K562 (cell line): ENCODE results near the gene DAPK1. TPM values are rescaled to one million over a fixed set of nuclear protein-coding genes. Genes with fewer than 3 reads are reported as not detected.

Experiments
- CHD1 ChIP-seq: fragments of 200-600 bp; sonication (generic); IDR thresholded peaks from one replicate; pipeline ENCODE4 v1.6.1; 2012; ENCODE audit warnings: mild to moderate bottlenecking, moderate library complexity, low read length, inconsistent platforms
- HDAC1 ChIP-seq, 2 experiments: fragments of 450-650 bp; IDR thresholded peaks; 2 replicates each; pipeline ENCODE4 v1.6.1; 2016 to 2017; ENCODE audit warnings: inconsistent platforms in 1 of 2, mild to moderate bottlenecking in 1 of 2, moderate library complexity in 1 of 2
- HNRNPK ChIP-seq: fragments of 200-400 bp; formaldehyde crosslinking; IDR thresholded peaks from one replicate; pipeline ENCODE4 v1.6.1; 2018; ENCODE audit warnings: mild to moderate bottlenecking, low read depth, low read length; ENCODE audit not compliant: poor library complexity, severe bottlenecking
- KLF10 ChIP-seq: fragments of 250-450 bp; sonication (Bioruptor Pico); IDR thresholded peaks from 2 replicates; pipeline ENCODE4 v1.6.1; 2021; ENCODE audit warnings: matching md5 sums
- MCM7 ChIP-seq, 2 experiments: fragments of 450-650 bp; IDR thresholded peaks; 2 replicates each; pipeline ENCODE4 v1.6.1; 2016 to 2018
- MECOM ChIP-seq: fragments of 250-450 bp; sonication (Bioruptor Pico); IDR thresholded peaks from 2 replicates; pipeline ENCODE4 v1.8.0; 2022; ENCODE audit warnings: inconsistent platforms
- NEUROD1 ChIP-seq: fragments of 150-350 bp; IDR thresholded peaks from 2 replicates; pipeline ENCODE4 v1.6.1; 2014; ENCODE audit warnings: borderline replicate concordance, low read length, low read depth; ENCODE audit not compliant: partially characterized antibody
- NFATC3 ChIP-seq: fragments of 450-650 bp; IDR thresholded peaks from 2 replicates; pipeline ENCODE4 v1.6.1; 2017; ENCODE audit warnings: mild to moderate bottlenecking
- NR2C1 ChIP-seq, 2 experiments: fragments of 450-650 bp; IDR thresholded peaks; 2 replicates each; pipeline ENCODE4 v1.6.1; 2017; ENCODE audit warnings: mild to moderate bottlenecking in 2 of 2, antibody characterized with exemption in 1 of 2, inconsistent platforms in 1 of 2, missing compliant biosample characterization in 1 of 2, missing genetic modification characterization in 1 of 2
- PPARD ChIP-seq: fragments of 250-450 bp; sonication (Bioruptor Pico); IDR thresholded peaks from 2 replicates; pipeline ENCODE4 v1.8.0; 2022; ENCODE audit warnings: inconsistent platforms, mild to moderate bottlenecking, moderate library complexity
- SMAD3 ChIP-seq: fragments of 450-650 bp; formaldehyde crosslinking; conservative IDR thresholded peaks from 2 replicates; pipeline ENCODE4 v1.4.0; 2020; ENCODE audit warnings: mild to moderate bottlenecking
- SP2 ChIP-seq: IDR thresholded peaks from 2 replicates; pipeline ENCODE4 v1.6.1; 2011; ENCODE audit warnings: mild to moderate bottlenecking, low read depth, low read length, moderate library complexity; ENCODE audit not compliant: poor library complexity, severe bottlenecking; ENCODE audit errors: extremely low read depth
- SRSF3 ChIP-seq: fragments of 200-400 bp; formaldehyde crosslinking; IDR thresholded peaks from 2 replicates; pipeline ENCODE4 v1.6.1; 2016; ENCODE audit warnings: mild to moderate bottlenecking, low read length, moderate library complexity; ENCODE audit not compliant: insufficient read depth
- XRCC4 ChIP-seq: IDR thresholded peaks from one replicate; pipeline ENCODE4 v1.6.1; 2011; ENCODE audit not compliant: insufficient read depth, insufficient read length; ENCODE audit errors: extremely low read depth
- YBX1 ChIP-seq: fragments of 450-650 bp; IDR thresholded peaks from 2 replicates; pipeline ENCODE4 v1.7.1; 2016; ENCODE audit warnings: mild to moderate bottlenecking
- YY1 ChIP-seq, 3 experiments: IDR thresholded peaks; 2 replicates each; pipeline ENCODE4 v1.6.1; 2011; ENCODE audit warnings: low read length in 2 of 3, mild to moderate bottlenecking in 2 of 3, moderate library complexity in 2 of 3, borderline replicate concordance in 1 of 3, control low read depth in 1 of 3, low read depth in 1 of 3; ENCODE audit not compliant: insufficient read depth in 3 of 3, insufficient replicate concordance in 2 of 3, control insufficient read depth in 1 of 3, insufficient read length in 1 of 3; ENCODE audit errors: extremely low read depth in 1 of 3
- ZBTB7A ChIP-seq: IDR thresholded peaks from 2 replicates; pipeline ENCODE4 v1.6.1; 2011; ENCODE audit warnings: low read depth, mild to moderate bottlenecking, low read length, moderate library complexity, borderline replicate concordance; ENCODE audit not compliant: control insufficient read depth
- ZNF134 ChIP-seq: fragments of 250-450 bp; sonication (Bioruptor Pico); conservative IDR thresholded peaks from 2 replicates; pipeline ENCODE4 v1.4.0; 2020
- ZNF23 ChIP-seq: fragments of 250-450 bp; sonication (Bioruptor Pico); IDR thresholded peaks from 2 replicates; pipeline ENCODE4 v1.4.0; 2020; ENCODE audit warnings: mild to moderate bottlenecking
- ZNF354B ChIP-seq: fragments of 250-450 bp; sonication (Bioruptor Pico); IDR thresholded peaks from 2 replicates; pipeline ENCODE4 v1.4.0; 2020
- ZNF717 ChIP-seq: fragments of 250-450 bp; sonication (Bioruptor Pico); IDR thresholded peaks from 2 replicates; pipeline ENCODE4 v1.5.0; 2021
- ZSCAN32 ChIP-seq: fragments of 450-650 bp; formaldehyde crosslinking; IDR thresholded peaks from 2 replicates; pipeline ENCODE4 v1.4.0; 2020; ENCODE audit warnings: mild to moderate bottlenecking, moderate library complexity
- polyA plus RNA-seq, 8 experiments: library from polyadenylated mRNA; depleted of rRNA in 4 of 8; stranded (reverse) in 5 of 8; unstranded in 3 of 8; fragments of >200 nt; fragmentation: Nextera tagmentation in 2 of 8; fragmentation: Illumina TruSeq in 1 of 8; extraction: Ambion mirVana in 2 of 8; extraction: Trizol in 1 of 8; gene quantifications; 2 replicates each; pipeline versions ENCODE4 v1.2.1 to v1.2.3, GENCODE V29; 2011 to 2014; ENCODE audit warnings: inconsistent platforms in 1 of 8, missing spikeins in 1 of 8
- total RNA-seq, 7 experiments: library from RNA; depleted of rRNA in 6 of 7; stranded (reverse); fragments of >200 nt in 6 of 7; fragmentation: Illumina TruSeq in 2 of 7; extraction: Trizol in 2 of 7; gene quantifications; 2 replicates each; pipeline versions ENCODE4 v1.2.1 to v1.2.3, GENCODE V29; 2011 to 2021; ENCODE audit warnings: low replicate concordance in 1 of 7
- TF ChIP-seq, protein P1 (sequence below): fragments of 450-650 bp; formaldehyde crosslinking; IDR thresholded peaks from 2 replicates; pipeline ENCODE4 v1.4.0; 2020; ENCODE audit warnings: mild to moderate bottlenecking, moderate library complexity
- TF ChIP-seq, protein P2 (sequence below): fragments of 450-650 bp; formaldehyde crosslinking; IDR thresholded peaks from 2 replicates; pipeline ENCODE4 v1.4.0; 2020; ENCODE audit warnings: mild to moderate bottlenecking, moderate library complexity
- TF ChIP-seq, protein P3 (sequence below): IDR thresholded peaks from 2 replicates; pipeline ENCODE4 v1.6.1; 2014; ENCODE audit warnings: antibody characterized with exemption

The DAPK1 gene
- total and polyA plus RNA-seq, 9 of the 15 experiments (the other 6 are each of a cell fraction or from before 2014, with no cell fraction given), result 1.7 to 26.4 (median 15.8) TPM

DNA sequence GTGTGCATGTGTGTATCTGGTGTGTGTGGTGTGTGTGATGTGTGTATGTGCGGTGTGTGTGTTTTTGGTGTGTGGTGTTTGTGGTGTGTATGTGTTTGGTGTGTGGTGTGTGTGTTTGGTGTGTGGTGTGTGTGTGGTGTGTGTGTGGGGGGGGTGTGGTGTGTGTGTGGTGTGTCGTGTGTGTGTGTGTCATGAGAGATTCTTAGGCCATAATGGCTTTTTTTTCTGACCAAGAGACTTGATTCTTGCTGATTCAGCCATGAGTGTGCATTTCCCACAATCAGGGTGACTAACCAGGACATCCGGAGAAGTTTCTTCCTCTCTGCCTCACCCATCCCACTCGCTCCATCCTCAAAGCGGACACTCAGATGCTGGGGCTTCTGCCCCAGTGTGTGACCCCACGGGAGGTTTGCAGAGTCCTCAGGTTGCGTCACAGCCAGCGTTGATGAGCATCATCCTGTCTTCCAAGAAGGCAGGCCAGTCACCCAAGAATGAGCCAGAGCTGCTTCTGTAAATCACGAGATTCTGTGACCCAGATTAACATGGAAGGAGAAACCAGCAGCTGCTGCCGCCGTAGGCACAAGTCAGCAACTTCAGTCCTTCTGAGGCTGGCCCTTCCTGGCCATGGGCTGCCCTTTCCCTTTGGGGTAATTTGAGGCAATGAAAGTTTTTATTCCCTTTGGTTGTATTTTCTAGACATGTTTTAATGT, 215.8 kb downstream of the DAPK1 start (continued):
- TF ChIP-seq YY1 (IDR thresholded peaks at IDR 0.05; ENCODE audit: borderline replicate concordance in 1 of 3, control insufficient read depth in 1 of 3, extremely low read depth in 1 of 3, insufficient read depth in 3 of 3, insufficient read length in 1 of 3, insufficient replicate concordance in 2 of 3, low read depth in 1 of 3, low read length in 2 of 3) (peak in 1 of 3 experiments; percentile 28), ZNF354B (CRISPR knock-in tag) (no peak), KLF10 (no peak), SP2 (no peak), HDAC1 (IDR thresholded peaks at IDR 0.05) (peak in 1 of 2 experiments; percentile 61; a peak in 1 of 4 replicates), HNRNPK (no peak), ZSCAN32 (CRISPR knock-in tag) (no peak), SRSF3 (no peak), YBX1 (no peak; the same call in 1 of the 2 replicates), NR2C1 (IDR thresholded peaks at IDR 0.05) (no peak), NR2C1 (tag; IDR thresholded peaks at IDR 0.05) (peak; percentile 74), XRCC4 (no peak), ZNF23 (no peak), ZBTB7A (peak; percentile 35; the same call in 1 of the 2 replicates), MECOM (CRISPR knock-in tag) (peak; percentile 50; the same call in 1 of the 2 replicates), NFATC3 (no peak), NEUROD1 (peak; percentile 60), MCM7 (IDR thresholded peaks at IDR 0.05) (peak in 1 of 2 experiments; percentile 81; a peak in 1 of 4 replicates), ZNF717 (no peak), PPARD (CRISPR knock-in tag) (no peak), SMAD3 (CRISPR knock-in tag) (no peak), ZNF134 (CRISPR knock-in tag) (no peak), CHD1 (no peak)
- TF ChIP-seq, protein P1, sequence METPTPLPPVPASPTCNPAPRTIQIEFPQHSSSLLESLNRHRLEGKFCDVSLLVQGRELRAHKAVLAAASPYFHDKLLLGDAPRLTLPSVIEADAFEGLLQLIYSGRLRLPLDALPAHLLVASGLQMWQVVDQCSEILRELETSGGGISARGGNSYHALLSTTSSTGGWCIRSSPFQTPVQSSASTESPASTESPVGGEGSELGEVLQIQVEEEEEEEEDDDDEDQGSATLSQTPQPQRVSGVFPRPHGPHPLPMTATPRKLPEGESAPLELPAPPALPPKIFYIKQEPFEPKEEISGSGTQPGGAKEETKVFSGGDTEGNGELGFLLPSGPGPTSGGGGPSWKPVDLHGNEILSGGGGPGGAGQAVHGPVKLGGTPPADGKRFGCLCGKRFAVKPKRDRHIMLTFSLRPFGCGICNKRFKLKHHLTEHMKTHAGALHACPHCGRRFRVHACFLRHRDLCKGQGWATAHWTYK (CRISPR knock-in tag), result no peak
- TF ChIP-seq, protein P2, sequence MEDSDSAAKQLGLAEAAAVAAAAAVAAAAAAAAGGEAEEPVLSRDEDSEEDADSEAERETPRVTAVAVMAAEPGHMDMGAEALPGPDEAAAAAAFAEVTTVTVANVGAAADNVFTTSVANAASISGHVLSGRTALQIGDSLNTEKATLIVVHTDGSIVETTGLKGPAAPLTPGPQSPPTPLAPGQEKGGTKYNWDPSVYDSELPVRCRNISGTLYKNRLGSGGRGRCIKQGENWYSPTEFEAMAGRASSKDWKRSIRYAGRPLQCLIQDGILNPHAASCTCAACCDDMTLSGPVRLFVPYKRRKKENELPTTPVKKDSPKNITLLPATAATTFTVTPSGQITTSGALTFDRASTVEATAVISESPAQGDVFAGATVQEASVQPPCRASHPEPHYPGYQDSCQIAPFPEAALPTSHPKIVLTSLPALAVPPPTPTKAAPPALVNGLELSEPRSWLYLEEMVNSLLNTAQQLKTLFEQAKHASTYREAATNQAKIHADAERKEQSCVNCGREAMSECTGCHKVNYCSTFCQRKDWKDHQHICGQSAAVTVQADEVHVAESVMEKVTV (CRISPR knock-in tag), result no peak
- TF ChIP-seq, protein P3, sequence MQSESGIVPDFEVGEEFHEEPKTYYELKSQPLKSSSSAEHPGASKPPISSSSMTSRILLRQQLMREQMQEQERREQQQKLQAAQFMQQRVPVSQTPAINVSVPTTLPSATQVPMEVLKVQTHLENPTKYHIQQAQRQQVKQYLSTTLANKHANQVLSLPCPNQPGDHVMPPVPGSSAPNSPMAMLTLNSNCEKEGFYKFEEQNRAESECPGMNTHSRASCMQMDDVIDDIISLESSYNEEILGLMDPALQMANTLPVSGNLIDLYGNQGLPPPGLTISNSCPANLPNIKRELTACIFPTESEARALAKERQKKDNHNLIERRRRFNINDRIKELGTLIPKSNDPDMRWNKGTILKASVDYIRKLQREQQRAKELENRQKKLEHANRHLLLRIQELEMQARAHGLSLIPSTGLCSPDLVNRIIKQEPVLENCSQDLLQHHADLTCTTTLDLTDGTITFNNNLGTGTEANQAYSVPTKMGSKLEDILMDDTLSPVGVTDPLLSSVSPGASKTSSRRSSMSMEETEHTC, result no peak; the same call in 1 of the 2 replicates
